Activated T-cell treated with anti-CD3 and anti-CD28 coated beads, Interleukin-2, amount 50 U/mL, for 1 hour (primary cell): ENCODE measurements around the gene RAB3B.

Experiments
- DNase-seq: peaks from one replicate; pipeline ENCODE4 v3.0.0-alpha.2; 2020

Gene RAB3B

GRCh38 chr1:51955797-51956527 is 34.5 kb downstream of the RAB3B start:
- no peak for DNase-seq

GRCh38 chr1:51954783-51955182 is 35.7 kb downstream of the RAB3B start:
- no peak for DNase-seq

GRCh38 chr1:51953079-51953478 is 37.4 kb downstream of the RAB3B start:
- DNase-seq: no peak

- DNase-seq: no peak
These were observed 37.9 kb downstream of the RAB3B start for GRCh38 chr1:51952638-51953037.

GRCh38 chr1:51950701-51951100 is 39.8 kb downstream of the RAB3B start:
- DNase-seq: no peak

- DNase-seq: no peak
These were observed 41.3 kb downstream of the RAB3B start for GRCh38 chr1:51949014-51949702.

GRCh38 chr1:51948491-51948915 is 42.0 kb downstream of the RAB3B start:
- DNase-seq: no peak

- no peak for DNase-seq
These were observed 44.2 kb downstream of the RAB3B start for GRCh38 chr1:51946300-51946699.

- no peak for DNase-seq
These were observed 44.9 kb downstream of the RAB3B start for GRCh38 chr1:51945591-51945990.

- no peak for DNase-seq
These were observed 48.2 kb downstream of the RAB3B start for GRCh38 chr1:51942281-51942680.

- no peak for DNase-seq
These were observed 49.0 kb downstream of the RAB3B start for GRCh38 chr1:51941528-51941927.

- DNase-seq: no peak
These were observed 53.4 kb downstream of the RAB3B start for GRCh38 chr1:51937112-51937511.

- no peak for DNase-seq
These were observed 54.0 kb downstream of the RAB3B start for GRCh38 chr1:51936531-51936930.

GRCh38 chr1:51933344-51933743 is 57.2 kb downstream of the RAB3B start:
- no peak for DNase-seq

GRCh38 chr1:51930329-51930728 is 60.2 kb downstream of the RAB3B start:
- no peak for DNase-seq

GRCh38 chr1:51928896-51929295 is 61.6 kb downstream of the RAB3B start:
- no peak for DNase-seq

- DNase-seq: no peak
These were observed 63.5 kb downstream of the RAB3B start for GRCh38 chr1:51927029-51927428.

- DNase-seq: no peak
These were observed 64.2 kb downstream of the RAB3B start for GRCh38 chr1:51926171-51926812.

- no peak for DNase-seq
These were observed 66.0 kb downstream of the RAB3B start for GRCh38 chr1:51924455-51924854.

- no peak for DNase-seq
These were observed 68.5 kb downstream of the RAB3B start for GRCh38 chr1:51922040-51922439.

GRCh38 chr1:51920130-51920529 is 70.4 kb downstream of the RAB3B start:
- DNase-seq: no peak

GRCh38 chr1:51919684-51920083 is 70.8 kb downstream of the RAB3B start:
- no peak for DNase-seq

GRCh38 chr1:51916587-51917405 is 73.7 kb downstream of the RAB3B start:
- no peak for DNase-seq
